ENCODE data around the gene IFI44.
A peak's percentile ranks its signal among the peaks of the same experiment; 100 is the strongest.

The IFI44 gene, protein sequence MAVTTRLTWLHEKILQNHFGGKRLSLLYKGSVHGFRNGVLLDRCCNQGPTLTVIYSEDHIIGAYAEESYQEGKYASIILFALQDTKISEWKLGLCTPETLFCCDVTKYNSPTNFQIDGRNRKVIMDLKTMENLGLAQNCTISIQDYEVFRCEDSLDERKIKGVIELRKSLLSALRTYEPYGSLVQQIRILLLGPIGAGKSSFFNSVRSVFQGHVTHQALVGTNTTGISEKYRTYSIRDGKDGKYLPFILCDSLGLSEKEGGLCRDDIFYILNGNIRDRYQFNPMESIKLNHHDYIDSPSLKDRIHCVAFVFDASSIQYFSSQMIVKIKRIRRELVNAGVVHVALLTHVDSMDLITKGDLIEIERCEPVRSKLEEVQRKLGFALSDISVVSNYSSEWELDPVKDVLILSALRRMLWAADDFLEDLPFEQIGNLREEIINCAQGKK

GRCh38 chr1:78649628-78650027, at the start of gene IFI44:
IFI44 (plus strand) TSS chr1:78649831; CDS start chr1:78650196, 365 bp downstream.
- TF ChIP-seq, protein P1, sequence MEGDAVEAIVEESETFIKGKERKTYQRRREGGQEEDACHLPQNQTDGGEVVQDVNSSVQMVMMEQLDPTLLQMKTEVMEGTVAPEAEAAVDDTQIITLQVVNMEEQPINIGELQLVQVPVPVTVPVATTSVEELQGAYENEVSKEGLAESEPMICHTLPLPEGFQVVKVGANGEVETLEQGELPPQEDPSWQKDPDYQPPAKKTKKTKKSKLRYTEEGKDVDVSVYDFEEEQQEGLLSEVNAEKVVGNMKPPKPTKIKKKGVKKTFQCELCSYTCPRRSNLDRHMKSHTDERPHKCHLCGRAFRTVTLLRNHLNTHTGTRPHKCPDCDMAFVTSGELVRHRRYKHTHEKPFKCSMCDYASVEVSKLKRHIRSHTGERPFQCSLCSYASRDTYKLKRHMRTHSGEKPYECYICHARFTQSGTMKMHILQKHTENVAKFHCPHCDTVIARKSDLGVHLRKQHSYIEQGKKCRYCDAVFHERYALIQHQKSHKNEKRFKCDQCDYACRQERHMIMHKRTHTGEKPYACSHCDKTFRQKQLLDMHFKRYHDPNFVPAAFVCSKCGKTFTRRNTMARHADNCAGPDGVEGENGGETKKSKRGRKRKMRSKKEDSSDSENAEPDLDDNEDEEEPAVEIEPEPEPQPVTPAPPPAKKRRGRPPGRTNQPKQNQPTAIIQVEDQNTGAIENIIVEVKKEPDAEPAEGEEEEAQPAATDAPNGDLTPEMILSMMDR (IDR thresholded peaks at IDR 0.05): no peak
- H3K4me3 ChIP-seq (ENCODE audit: low read depth in 1 of 2, low read length in 1 of 2): peak within 1 kb of the TSS; percentile 20 to 37
- no peaks in the 10 kb centered on the region for H3K9me3 ChIP-seq
- no peaks in the 10 kb centered on the region for H3K27me3 ChIP-seq
- H3K27ac ChIP-seq: peak within 1 kb of the TSS; percentile 65
- H3K36me3 ChIP-seq: no peaks in the 10 kb centered on the region
- H3K4me1 ChIP-seq (ENCODE audit: control insufficient read depth in 1 of 2, insufficient read depth in 1 of 2, low read depth in 1 of 2, low read length in 1 of 2): peaks cover 29 to 57% of the 10 kb centered on the region in 2 experiments

DNA sequence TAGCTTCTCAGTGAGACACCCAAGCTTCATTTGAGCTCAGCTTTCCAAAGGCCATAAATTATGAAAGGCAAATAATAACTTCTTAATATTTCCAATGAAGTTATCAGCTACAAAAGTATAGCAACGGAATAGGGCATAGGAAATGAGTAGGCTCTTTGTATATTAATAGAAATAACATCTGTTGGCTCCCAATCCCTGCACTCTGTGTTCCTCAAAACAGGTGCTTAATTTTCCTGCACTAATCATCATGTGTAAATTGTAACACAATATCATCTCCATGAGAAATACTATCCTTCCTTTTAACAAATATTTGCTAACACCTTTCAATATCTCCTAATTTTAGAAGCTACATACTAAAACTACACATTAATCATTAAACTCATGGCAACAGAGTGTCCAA, 48.6 kb upstream of the IFI44 start:
- no peaks in the 10 kb centered on the region for H3K4me1 ChIP-seq (ENCODE audit: control insufficient read depth in 1 of 2, insufficient read depth in 1 of 2, low read depth in 1 of 2, low read length in 1 of 2)
- H3K4me3 ChIP-seq (ENCODE audit: low read depth in 1 of 2, low read length in 1 of 2): no peak overlapping the region
- H3K27me3 ChIP-seq: no peaks in the 10 kb centered on the region
- H3K27ac ChIP-seq: no peak overlapping the region
- no peaks in the 10 kb centered on the region for H3K9me3 ChIP-seq
- no peaks in the 10 kb centered on the region for H3K36me3 ChIP-seq
- TF ChIP-seq, protein P1 (IDR thresholded peaks at IDR 0.05): no peak

DNA sequence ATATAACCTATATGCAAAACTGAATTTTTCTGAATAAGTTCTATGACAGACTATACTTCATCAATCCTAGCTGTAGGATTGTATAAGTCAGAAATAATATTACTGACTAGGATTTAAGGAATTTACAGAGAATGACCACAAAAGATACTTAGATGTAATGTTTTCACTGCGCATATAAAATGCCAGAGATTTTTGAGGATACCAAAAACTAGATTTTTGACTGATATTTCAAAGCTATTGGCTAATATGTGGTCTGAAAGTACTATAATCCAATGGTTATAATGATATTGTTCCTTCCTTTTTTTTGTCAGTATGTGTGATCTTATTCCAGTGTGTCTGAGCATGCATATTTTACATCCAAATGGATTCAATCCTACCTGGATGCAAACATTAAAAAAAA, 46.4 kb upstream of the IFI44 start:
- Histone ChIP-seq H3K27me3 (no peaks in the 10 kb centered on the region), H3K4me3 (ENCODE audit: low read depth in 1 of 2, low read length in 1 of 2) (no peak overlapping the region), H3K9me3 (no peaks in the 10 kb centered on the region), H3K36me3 (no peaks in the 10 kb centered on the region), H3K27ac (no peak overlapping the region), H3K4me1 (ENCODE audit: control insufficient read depth in 1 of 2, insufficient read depth in 1 of 2, low read depth in 1 of 2, low read length in 1 of 2) (no peaks in the 10 kb centered on the region)
- TF ChIP-seq, protein P1 (IDR thresholded peaks at IDR 0.05): no peak

- Histone ChIP-seq H3K4me3 (ENCODE audit: low read depth in 1 of 2, low read length in 1 of 2) (no peak overlapping the region), H3K27ac (no peak overlapping the region), H3K27me3 (no peaks in the 10 kb centered on the region), H3K36me3 (no peaks in the 10 kb centered on the region), H3K4me1 (ENCODE audit: control insufficient read depth in 1 of 2, insufficient read depth in 1 of 2, low read depth in 1 of 2, low read length in 1 of 2) (no peaks in the 10 kb centered on the region), H3K9me3 (no peaks in the 10 kb centered on the region)
- TF ChIP-seq, protein P1 (IDR thresholded peaks at IDR 0.05): no peak
These were observed 45.0 kb upstream of the IFI44 start for GRCh38 chr1:78604643-78605042.

- H3K27me3 ChIP-seq: no peaks in the 10 kb centered on the region
- H3K4me3 ChIP-seq (ENCODE audit: low read depth in 1 of 2, low read length in 1 of 2): no peak overlapping the region
- no peaks in the 10 kb centered on the region for H3K9me3 ChIP-seq
- no peak overlapping the region for H3K27ac ChIP-seq
- no peaks in the 10 kb centered on the region for H3K4me1 ChIP-seq (ENCODE audit: control insufficient read depth in 1 of 2, insufficient read depth in 1 of 2, low read depth in 1 of 2, low read length in 1 of 2)
- TF ChIP-seq, protein P1 (IDR thresholded peaks at IDR 0.05): no peak
- no peaks in the 10 kb centered on the region for H3K36me3 ChIP-seq
These were observed 43.4 kb upstream of the IFI44 start for GRCh38 chr1:78606274-78606673.
